HCT116 (cell line): ENCODE measurements around the gene GRIK2.

ENCODE experiments used
- SIN3A ChIP-seq: IDR thresholded peaks from 2 replicates; pipeline ENCODE4 v1.6.1; 2012; ENCODE audit warnings: low read depth
- YY1 ChIP-seq: IDR thresholded peaks from 2 replicates; pipeline ENCODE4 v1.6.1; 2011; ENCODE audit warnings: low read length, low read depth, moderate library complexity, mild to moderate bottlenecking; ENCODE audit not compliant: insufficient replicate concordance; ENCODE audit errors: extremely low read depth

- TF ChIP-seq SIN3A (no peak), YY1 (no peak)
Measured at GRCh38 chr6:102064142-102064541, 670.6 kb downstream of the GRIK2 start.
